Endothelial cell (in vitro differentiated cells): Measurements from ENCODE around the gene GAR1. TPM values are rescaled to one million over a fixed set of nuclear protein-coding genes. Genes with fewer than 3 reads are reported as not detected.
A peak's percentile ranks its signal among the peaks of the same experiment; 100 is the strongest.
"Not testable (repeated sequence)": the region's sequence is repeated elsewhere in the genome, so short reads cannot be mapped to it uniquely, and the experiment has no call there.

ENCODE experiments used
- DNase-seq: peaks from one replicate; pipeline ENCODE4 v3.0.0; 2021; ENCODE audit warnings: low spot score
- H3K27ac Mint-ChIP-seq: one replicate; pipeline ENCODE4 v1.8.0; 2021; ENCODE audit warnings: mixed read lengths, inconsistent platforms; ENCODE audit not compliant: unreplicated experiment
- H3K27me3 Mint-ChIP-seq: one replicate; pipeline ENCODE4 v1.8.0; 2021; ENCODE audit warnings: mild to moderate bottlenecking, moderate library complexity, mixed read lengths, inconsistent platforms; ENCODE audit not compliant: unreplicated experiment
- H3K36me3 Mint-ChIP-seq: one replicate; pipeline ENCODE4 v1.8.0; 2021; ENCODE audit warnings: mild to moderate bottlenecking, low read depth, mixed read lengths, inconsistent platforms; ENCODE audit not compliant: unreplicated experiment
- H3K4me1 Mint-ChIP-seq: one replicate; pipeline ENCODE4 v1.8.0; 2021; ENCODE audit warnings: mild to moderate bottlenecking, mixed read lengths, inconsistent platforms; ENCODE audit not compliant: unreplicated experiment
- H3K4me3 Mint-ChIP-seq: one replicate; pipeline ENCODE4 v1.8.0; 2021; ENCODE audit warnings: mild to moderate bottlenecking, mixed read lengths, inconsistent platforms; ENCODE audit not compliant: unreplicated experiment
- H3K9me3 Mint-ChIP-seq: one replicate; pipeline ENCODE4 v1.8.0; 2021; ENCODE audit warnings: mixed read lengths, inconsistent platforms; ENCODE audit not compliant: unreplicated experiment
- CTCF ChIP-seq: fragments of 200-600 bp; sonication (generic); IDR thresholded peaks from one replicate; pipeline ENCODE4 v1.5.0; 2021; ENCODE audit warnings: antibody characterized with exemption; ENCODE audit not compliant: unreplicated experiment
- long read RNA-seq: library from polyadenylated mRNA; unstranded; transcript quantifications from one replicate; pipeline ENCODE4 v2.0.0, GENCODE V29; 2020; ENCODE audit not compliant: unreplicated experiment
- total RNA-seq: library from RNA; stranded (reverse); fragmentation: NEBNext Ultra II Directional; extraction: Animal tissue kit (Norgen Biotek cat#: 25700); gene quantifications from one replicate; pipeline ENCODE4 v1.2.1, GENCODE V29; 2021; ENCODE audit not compliant: unreplicated experiment

The GAR1 gene
- 34.4 TPM for total RNA-seq
- long read RNA-seq, partial matches to known transcripts, result 4 of 12 reads
- long read RNA-seq, other reads (novel, unspliced or antisense), result 1 of 12 reads

DNA sequence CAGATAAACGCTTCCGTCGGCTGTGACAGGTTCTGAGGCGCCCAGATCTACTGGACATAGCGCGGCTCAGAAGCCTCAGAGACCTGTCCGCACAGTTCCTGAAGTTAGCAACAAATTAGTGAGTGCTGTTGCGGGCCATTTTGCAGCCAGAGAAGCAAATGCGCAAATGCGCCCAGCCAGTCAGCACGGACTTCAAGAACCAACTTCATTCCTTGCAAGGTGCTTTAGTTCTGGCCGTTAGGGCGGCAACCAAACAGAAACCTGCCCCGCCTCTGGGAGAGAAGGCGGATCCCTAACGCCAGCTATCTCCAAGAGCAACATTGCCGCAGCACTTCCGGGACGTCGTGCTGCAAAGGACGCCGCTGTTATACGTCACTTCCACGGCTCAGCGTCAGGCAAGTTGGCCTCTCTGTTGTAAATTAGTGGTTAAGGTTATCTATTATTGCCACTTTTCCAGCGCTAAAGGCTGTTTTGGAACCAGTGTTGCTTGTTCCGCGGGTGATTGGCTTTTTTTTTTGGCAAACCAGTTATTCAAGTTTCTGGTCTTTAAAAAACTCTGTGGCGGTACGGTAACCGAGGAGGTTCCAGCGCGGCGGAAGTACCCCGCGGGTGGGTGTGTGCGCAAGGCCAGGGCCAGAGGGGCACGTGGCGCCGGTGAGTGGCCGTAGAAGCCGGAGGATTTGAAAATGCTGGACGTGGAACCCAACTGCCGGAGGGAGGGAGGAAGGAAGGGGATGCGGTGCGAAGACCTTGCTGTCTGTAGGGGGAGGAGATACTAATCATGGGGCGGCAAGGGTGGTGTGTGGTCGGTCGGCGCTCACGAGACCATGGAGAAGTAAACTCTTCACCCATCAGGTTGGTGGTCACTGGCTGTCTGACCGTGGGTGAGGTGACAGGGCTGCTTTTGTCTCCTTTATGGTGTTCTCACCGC, at the start of gene GAR1:
Gene GAR1 (plus strand): TSS at position 612 of the 931 bp plus-strand sequence. CDS start 403 bp downstream, outside the sequence.
- Mint-ChIP-seq H3K27me3 (peaks cover 3% of the 10 kb centered on the region), H3K4me3 (peak within 1 kb of the TSS; percentile 99), H3K4me1 (peaks cover 43% of the 10 kb centered on the region), H3K27ac (peak within 1 kb of the TSS; percentile 97), H3K36me3 (peaks cover 11% of the 10 kb centered on the region), H3K9me3 (no peaks in the 10 kb centered on the region)
- TF ChIP-seq CTCF, result no peak
- peak; percentile 78 for DNase-seq

- not testable (repeated sequence) for H3K4me1 Mint-ChIP-seq, H3K27me3 Mint-ChIP-seq, H3K36me3 Mint-ChIP-seq, H3K27ac Mint-ChIP-seq, H3K9me3 Mint-ChIP-seq, DNase-seq, H3K4me3 Mint-ChIP-seq
Measured at GRCh38 chr4:109782092-109782491, 33.5 kb upstream of the GAR1 start.

GRCh38 chr4:109786846-109787245, 28.7 kb upstream of the GAR1 start:
- Mint-ChIP-seq H3K36me3 (no peaks in the 10 kb centered on the region), H3K4me3 (no peak overlapping the region), H3K9me3 (no peaks in the 10 kb centered on the region), H3K4me1 (peaks cover 6% of the 10 kb centered on the region), H3K27ac (no peak overlapping the region), H3K27me3 (peaks cover 1% of the 10 kb centered on the region)
- TF ChIP-seq CTCF, result no peak
- DNase-seq, result no peak

GRCh38 chr4:109787807-109788206, 27.8 kb upstream of the GAR1 start:
- Mint-ChIP-seq H3K36me3 (no peaks in the 10 kb centered on the region), H3K27me3 (peaks cover 1% of the 10 kb centered on the region), H3K27ac (no peak overlapping the region), H3K4me3 (no peak overlapping the region), H3K9me3 (no peaks in the 10 kb centered on the region), H3K4me1 (peaks cover 6% of the 10 kb centered on the region)
- no peak for TF ChIP-seq CTCF
- DNase-seq, result no peak

- Mint-ChIP-seq H3K27me3 (no peaks in the 10 kb centered on the region), H3K27ac (no peak overlapping the region), H3K36me3 (no peaks in the 10 kb centered on the region), H3K4me3 (no peak overlapping the region), H3K4me1 (no peaks in the 10 kb centered on the region), H3K9me3 (peaks cover 6% of the 10 kb centered on the region)
- TF ChIP-seq CTCF, result no peak
- DNase-seq, result no peak
Measured at GRCh38 chr4:109795059-109795458, 20.5 kb upstream of the GAR1 start.
